NOMO-1 treated with DMSO at 0.1 percent for 48 hours (cell line): ENCODE results near the gene FBXO41.

ENCODE experiments used
- DNase-seq: peaks from one replicate; lab custom pipeline; 2025; ENCODE audit not compliant: unreplicated experiment; lab: John Stamatoyannopoulos, UW

Gene FBXO41

GRCh38 chr2:73217826-73218225 lies 66.5 kb downstream of the FBXO41 start:
- no peak for DNase-seq

GRCh38 chr2:73217160-73217559 lies 67.1 kb downstream of the FBXO41 start:
- DNase-seq, result no peak

GRCh38 chr2:73215254-73215653 lies 69.0 kb downstream of the FBXO41 start:
- DNase-seq, result no peak

- DNase-seq, result peak; percentile 76
These were observed 69.9 kb downstream of the FBXO41 start, which contains the start of gene SMYD5 for GRCh38 chr2:73214120-73215035. TSS of gene SMYD5 (plus strand) at chr2:73214245. CDS start at chr2:73214267, 22 bp downstream.

GRCh38 chr2:73212448-73213176 lies 71.7 kb downstream of the FBXO41 start:
- DNase-seq, result peak; percentile 49

- DNase-seq, result no peak
These were observed 72.2 kb downstream of the FBXO41 start for GRCh38 chr2:73212098-73212447.

- DNase-seq, result no peak
These were observed 73.6 kb downstream of the FBXO41 start for GRCh38 chr2:73210696-73211095.

- no peak for DNase-seq
These were observed 74.3 kb downstream of the FBXO41 start for GRCh38 chr2:73210019-73210418.

- DNase-seq, result no peak
These were observed 76.0 kb downstream of the FBXO41 start for GRCh38 chr2:73208258-73208657.

- no peak for DNase-seq
These were observed 78.7 kb downstream of the FBXO41 start for GRCh38 chr2:73205611-73206010.
